ENCODE measurements around the gene TMEM256.
A peak's percentile ranks its signal among the peaks of the same experiment; 100 is the strongest.

Gene TMEM256

GRCh38 chr17:7428557-7428956, 24.7 kb upstream of the TMEM256 start, which contains the start of gene SPEM3:
Gene SPEM3 (plus strand): TSS chr17:7428857. CDS start chr17:7428903, 46 bp downstream.
- no peak for DNase-seq

DNA sequence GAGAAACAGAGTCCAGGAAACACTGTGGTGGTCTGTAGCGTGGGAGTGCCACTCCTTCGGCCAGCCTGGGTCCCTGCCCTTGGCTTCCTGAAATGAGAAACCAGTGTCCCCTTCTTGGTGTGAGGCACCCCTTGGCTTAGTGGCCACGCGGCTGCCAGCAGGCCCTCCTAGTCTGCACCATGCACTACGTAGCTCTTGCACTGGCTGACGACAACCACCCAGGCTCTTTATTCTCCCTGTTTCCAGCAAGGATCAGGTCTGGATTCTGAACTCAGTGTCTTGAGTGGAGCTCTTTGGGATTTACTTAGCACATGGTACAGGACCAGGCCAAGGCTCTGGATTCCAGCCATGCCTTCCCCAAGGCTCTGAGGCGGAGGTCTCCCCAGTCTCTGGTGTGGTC, 23.7 kb upstream of the TMEM256 start:
- DNase-seq = no peak

DNA sequence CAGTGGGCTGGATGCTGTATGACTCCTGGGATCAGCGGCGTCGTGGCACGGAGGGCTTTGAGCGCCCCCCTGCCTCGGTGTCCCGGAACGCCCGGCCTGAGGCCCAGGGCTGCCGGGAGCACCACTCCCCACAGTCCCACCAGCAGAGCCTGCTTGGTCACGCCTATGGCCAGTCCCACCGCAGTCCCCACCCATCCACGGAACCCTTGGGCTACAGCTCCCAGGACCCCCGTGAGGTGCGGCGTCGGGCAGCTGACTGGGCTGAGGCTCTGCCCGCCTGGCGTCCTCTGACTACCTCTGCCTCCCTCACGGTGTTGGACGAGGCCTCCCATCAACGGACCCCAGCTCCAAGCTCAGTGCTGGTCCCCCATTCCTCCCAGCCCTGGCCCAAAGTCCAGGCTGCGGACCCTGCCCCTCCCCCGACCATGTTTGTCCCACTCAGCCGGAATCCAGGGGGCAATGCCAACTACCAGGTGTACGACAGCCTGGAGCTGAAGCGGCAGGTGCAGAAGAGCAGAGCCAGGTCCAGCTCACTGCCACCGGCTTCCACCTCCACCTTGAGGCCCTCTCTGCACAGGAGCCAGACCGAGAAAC, 23.1 kb upstream of the TMEM256 start:
- DNase-seq = no peak

GRCh38 chr17:7426203-7426863, 22.4 kb upstream of the TMEM256 start:
- no peak for DNase-seq

GRCh38 chr17:7425756-7426155, 21.9 kb upstream of the TMEM256 start:
- no peak for DNase-seq

- no peak for DNase-seq
Measured at GRCh38 chr17:7425316-7425715, 21.4 kb upstream of the TMEM256 start, which contains the start of gene SPEM2. Gene SPEM2 (plus strand): TSS chr17:7425616. CDS start chr17:7425689, 73 bp downstream.

GRCh38 chr17:7423679-7424078, 19.8 kb upstream of the TMEM256 start:
- no peak for DNase-seq

- no peak for DNase-seq
Measured at GRCh38 chr17:7421186-7421585, 17.3 kb upstream of the TMEM256 start.

DNA sequence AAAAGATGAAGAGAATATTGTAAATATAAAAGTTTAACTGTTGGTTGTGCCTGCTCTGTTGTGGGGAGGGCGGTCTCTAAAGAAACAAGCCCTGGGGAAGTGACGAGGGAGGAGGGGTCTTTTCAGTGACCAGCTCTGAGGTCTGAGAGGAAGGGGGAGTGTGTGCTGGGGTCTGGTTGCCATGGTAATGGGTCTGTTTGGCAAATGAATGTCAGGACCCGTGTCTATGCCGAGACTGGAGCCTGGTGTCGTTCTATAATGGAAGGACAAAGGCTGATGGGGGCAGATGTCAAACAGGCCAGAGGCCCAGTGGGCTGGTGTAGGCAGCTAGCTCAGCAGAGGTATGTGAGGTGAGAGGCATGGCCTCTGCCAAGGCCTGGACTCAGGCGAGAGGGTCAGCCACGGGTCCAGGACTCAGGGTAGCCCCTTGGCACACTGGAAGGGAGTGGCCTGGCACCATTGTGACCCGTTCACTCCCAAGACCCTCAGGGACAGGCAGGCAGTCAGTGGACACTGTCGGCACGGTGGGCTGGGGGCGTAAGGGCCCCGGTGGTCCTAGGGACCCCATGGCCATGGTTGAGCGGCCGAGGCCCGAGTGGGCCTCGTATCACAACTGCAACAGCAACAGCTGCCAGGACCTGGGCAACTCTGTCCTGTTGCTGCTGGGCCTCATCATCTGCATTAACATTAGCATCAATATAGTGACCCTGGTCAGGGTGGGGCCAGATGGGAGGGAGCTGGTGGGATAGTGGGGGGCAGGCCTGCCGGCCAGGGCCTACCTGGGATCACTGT, 16.1 kb upstream of the TMEM256 start, which contains the start of gene SPEM1:
TSS of gene SPEM1 (plus strand) at position 506 of the 792 bp plus-strand sequence. CDS start at position 567, 61 bp downstream.
- DNase-seq = no peak

GRCh38 chr17:7418472-7419152, 14.7 kb upstream of the TMEM256 start:
- no peak for DNase-seq

- DNase-seq = no peak
Measured at GRCh38 chr17:7417056-7417655, 13.3 kb upstream of the TMEM256 start.

GRCh38 chr17:7416323-7416722, 12.4 kb upstream of the TMEM256 start:
- no peak for DNase-seq

- no peak for DNase-seq
Measured at GRCh38 chr17:7415784-7416183, 11.9 kb upstream of the TMEM256 start.

DNA sequence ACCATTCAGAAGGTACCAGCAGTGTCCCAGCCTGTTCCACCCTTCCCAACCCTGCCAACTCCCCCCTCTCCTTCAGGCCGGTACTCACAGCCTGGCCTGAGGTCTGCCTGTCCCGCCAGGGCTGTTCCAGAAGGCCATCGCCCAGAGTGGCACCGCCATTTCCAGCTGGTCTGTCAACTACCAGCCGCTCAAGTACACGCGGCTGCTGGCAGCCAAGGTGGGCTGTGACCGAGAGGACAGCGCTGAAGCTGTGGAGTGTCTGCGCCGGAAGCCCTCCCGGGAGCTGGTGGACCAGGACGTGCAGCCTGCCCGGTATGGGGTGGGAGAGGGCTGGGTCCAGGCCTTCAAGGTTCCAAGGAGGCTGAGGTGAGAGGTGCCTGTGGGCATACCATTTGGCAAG, 10.9 kb upstream of the TMEM256 start:
- DNase-seq = no peak

DNA sequence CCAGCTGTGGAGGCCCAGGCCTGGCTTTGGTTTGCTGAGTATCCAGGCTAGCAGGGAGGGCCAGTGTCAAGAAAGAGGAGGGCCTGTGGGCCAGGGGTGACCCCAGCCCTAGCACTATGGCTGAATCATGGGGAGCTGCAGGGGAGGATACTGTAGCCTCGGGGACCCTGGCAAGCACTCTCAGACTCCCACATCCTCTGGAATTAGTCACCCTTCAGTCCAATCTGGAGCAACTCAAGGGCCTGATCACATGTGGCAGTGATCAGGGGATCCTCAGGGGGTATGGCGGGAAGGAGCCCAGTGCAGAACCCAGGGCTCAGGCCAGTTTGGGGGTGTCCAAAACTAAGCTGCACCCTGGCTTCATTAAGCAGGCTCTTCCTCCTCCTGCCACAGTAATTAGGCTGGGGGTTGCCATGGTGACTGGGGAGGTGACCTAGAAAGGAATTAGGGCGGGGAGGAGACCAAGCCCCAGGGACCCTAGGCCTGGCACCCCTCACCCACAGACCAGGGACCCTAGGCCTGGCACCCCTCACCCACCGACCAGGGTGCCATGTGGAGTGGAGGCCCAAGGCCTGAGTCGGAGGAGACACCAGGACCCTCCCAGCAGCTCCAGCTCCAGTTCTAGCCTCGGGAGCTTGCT, 9.6 kb upstream of the TMEM256 start:
- no peak for DNase-seq

GRCh38 chr17:7411427-7411750, 7.5 kb upstream of the TMEM256 start:
- no peak for DNase-seq

DNA sequence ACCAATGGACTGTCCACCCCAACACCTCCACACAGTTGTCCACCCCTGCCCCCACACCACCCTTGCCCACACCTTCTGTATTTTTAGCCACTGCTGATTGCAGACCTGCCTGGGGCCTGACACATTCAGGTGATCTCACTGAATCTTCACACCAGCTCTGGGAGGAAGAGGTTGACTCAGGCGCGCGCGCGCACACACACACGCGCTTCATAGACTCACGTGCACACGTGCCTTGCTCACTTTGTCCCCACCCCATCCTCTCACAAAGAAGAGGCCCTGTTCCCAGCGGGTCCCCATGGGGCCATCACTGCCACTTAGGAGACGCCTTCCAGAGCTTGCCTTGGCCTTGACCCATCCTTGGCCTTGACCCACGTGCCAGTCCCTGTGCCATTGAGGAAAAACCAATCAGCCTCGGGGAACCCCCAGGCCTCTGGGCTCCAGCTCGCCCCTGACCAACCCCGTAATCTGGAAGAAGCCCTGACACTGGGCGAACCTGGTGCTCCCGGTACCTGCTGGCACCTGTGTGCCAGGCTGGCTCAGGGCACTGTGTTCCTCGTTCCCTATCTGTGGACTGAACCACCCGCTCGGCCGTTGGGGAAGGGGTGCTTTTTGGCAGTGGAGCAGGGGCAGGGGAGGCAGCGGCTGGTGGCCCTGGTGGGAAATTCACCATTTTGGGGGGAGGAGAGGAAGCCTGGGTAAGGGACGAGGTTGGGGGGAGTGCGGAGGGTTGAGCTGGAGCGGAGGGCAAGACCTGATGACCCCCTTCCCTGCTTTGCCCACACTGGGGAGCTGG, 6.9 kb upstream of the TMEM256 start:
- DNase-seq = peak; percentile 15

- no peak for DNase-seq
Measured at GRCh38 chr17:7409716-7410115, 5.8 kb upstream of the TMEM256 start.

DNA sequence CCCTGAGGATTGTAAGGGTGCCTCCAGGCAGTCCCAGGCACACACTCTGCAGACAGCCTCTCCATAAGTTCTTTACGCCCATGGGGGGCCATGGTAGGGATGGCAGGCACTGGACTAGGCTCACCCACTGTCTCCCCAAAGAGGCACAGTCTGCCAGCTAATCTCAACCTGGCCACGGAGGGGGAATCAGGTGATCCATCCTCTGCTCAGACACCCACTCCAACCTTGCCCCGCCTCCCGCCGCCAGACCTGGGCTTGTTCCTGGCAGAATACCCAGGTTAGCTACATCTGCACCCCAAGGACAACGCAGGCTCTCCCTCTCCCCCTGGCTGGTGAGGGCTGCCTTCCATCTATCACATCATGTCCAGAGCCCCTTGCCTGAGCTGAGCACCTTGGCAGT, 5.0 kb upstream of the TMEM256 start:
- no peak for DNase-seq

DNA sequence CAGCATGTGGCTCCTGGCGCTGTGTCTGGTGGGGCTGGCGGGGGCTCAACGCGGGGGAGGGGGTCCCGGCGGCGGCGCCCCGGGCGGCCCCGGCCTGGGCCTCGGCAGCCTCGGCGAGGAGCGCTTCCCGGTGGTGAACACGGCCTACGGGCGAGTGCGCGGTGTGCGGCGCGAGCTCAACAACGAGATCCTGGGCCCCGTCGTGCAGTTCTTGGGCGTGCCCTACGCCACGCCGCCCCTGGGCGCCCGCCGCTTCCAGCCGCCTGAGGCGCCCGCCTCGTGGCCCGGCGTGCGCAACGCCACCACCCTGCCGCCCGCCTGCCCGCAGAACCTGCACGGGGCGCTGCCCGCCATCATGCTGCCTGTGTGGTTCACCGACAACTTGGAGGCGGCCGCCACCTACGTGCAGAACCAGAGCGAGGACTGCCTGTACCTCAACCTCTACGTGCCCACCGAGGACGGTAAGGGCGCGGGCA, 4.4 kb upstream of the TMEM256 start:
- DNase-seq = no peak

- DNase-seq = no peak
Measured at GRCh38 chr17:7407485-7408251, 3.8 kb upstream of the TMEM256 start, which contains the start of gene NLGN2. Gene NLGN2 (plus strand): TSS chr17:7407845. CDS start chr17:7408256, 411 bp downstream.
